SHP77 (cell line): Measurements from ENCODE around the gene ACSL5.

ENCODE experiments used
- DNase-seq, 2 experiments: peaks; one replicate each; lab custom pipeline; 2025; lab: John Stamatoyannopoulos, UW

Gene ACSL5

DNA sequence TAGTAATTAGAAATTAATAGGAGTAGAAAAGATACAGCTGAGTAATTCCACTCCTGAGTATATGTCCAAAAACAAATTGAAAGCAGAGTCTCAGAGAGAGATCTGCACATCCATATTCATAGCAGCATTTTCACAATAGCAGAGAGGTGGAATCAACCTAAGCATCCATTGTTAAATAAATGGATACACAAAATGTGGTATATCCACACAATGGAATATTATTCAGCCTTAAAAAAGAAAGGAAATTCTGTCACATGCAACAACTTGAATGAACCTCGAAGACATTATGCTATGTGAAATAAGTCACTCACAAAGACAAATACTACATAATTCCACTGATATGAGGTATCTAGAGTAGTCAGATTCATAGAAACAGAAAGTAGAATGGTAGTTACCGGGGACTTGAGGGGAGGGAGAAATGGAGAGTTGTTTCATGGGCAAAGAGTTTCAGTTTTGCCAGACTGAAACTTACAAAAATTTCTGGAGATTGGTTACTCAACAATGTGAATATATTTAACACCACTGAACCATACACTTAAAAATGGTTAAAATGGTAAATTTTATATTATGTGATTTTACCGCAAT lies 91.5 kb downstream of the ACSL5 start:
- no peak for DNase-seq

DNA sequence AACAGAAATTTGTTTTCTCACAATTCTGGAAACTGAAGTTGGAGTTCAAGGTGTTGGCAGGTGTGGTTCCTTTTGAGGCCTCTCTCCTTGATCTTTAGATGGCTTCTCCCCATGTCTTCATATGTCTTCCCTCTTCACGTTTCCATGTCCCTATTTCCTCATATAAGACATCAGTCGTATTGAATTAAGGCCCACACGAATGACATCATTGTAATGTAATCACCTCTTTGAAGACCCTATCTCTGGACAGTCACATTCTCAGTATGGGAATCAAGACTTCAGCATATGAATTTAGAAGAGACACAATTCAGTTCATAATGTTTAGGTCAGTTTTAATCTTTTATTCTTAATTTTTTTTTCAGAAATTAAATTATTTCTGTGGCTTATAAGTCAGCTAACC lies 92.9 kb downstream of the ACSL5 start:
- no peak for DNase-seq

DNA sequence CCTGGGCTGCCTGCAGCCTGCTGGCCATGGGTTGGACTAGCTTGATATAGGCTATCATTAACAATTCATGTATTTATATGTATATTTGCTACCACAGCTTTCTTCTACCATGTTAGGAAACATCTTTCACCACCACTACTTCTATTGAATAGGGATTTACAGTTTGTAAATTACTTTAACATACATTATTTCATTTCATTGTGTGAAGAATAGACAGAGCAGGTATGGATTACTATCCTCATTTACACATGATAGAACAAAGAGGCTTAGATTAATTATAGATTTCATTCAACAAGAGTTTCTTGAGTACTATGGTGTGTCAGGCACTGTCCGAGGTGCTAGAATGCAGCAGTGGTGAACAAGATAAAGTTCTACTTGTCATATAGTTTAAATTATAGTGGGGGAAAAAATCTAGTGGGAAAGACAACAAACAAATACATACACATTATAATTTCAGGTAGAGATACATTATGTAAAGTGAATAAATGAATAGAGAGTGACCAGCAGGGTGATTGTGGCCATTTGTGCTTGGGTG lies 93.7 kb downstream of the ACSL5 start:
- DNase-seq = no peak

DNA sequence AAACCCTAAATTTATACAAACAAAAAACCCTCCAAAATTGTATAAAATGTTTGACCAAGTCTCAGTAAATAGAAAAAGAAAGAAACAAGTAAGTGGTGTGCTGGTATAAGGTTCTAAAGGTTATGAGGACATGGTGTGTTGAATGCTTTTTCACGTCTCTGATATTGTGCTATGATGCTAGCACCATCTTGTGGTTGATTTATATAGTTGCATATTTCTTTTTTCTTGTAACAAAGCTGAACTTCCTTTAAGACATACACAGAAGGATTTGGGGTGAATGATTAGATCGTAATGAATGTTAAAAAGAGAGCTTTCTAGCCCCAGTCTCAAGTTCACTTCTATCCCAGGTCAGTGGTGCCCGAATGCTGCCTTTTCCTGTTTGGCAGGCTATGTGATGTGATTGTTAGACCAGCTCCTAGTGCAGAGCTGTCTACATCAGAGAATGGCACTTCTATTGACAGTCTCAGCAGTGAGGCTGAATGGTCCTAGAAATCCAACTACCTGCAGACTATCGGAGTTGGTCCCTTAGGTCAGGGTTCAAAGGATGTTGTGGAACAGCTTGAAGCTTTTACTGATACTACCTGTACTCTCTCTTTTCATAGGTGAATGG lies 98.1 kb downstream of the ACSL5 start:
- peak; percentile 13 to 35 for DNase-seq

DNA sequence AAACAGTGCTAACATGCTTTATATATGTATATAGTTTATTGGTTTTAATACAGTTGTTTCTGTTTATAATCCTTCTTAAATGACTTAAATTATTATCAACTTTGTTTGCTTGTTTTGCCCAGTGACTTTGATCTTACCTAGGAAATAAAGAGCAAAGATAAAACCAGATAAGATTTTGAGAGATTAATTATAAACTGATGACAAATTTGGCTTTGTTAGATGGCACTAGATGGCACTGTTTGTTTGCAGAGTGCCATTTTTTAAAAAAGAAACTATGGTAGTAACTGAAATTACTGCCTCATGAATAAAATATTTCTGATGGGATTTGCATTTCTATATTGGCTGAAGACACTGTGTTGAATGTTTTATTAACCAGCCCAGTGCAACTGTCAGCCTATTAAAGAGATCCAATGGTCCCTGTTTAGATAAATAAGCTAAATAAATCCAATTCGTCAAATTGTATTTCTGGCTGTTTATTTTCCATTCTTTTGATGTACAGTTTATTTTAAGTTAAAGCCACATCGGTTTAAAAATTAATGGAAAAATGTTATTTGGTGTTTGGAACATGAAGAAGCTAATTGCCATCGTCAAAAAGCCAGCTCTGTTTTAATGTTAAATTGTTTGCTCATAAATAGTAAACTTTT lies 101.8 kb downstream of the ACSL5 start:
- DNase-seq = peak in 1 of 2 experiments; percentile 1
